Suppressor macrophage treated with lipopolysaccharide for 1 hour (primary cell): ENCODE measurements around the gene BTBD9.

Experiments
- DNase-seq, 3 donors: peaks; one replicate each; pipeline ENCODE4 v3.0.0-alpha.2; 2020 to 2022

BTBD9 gene

DNA sequence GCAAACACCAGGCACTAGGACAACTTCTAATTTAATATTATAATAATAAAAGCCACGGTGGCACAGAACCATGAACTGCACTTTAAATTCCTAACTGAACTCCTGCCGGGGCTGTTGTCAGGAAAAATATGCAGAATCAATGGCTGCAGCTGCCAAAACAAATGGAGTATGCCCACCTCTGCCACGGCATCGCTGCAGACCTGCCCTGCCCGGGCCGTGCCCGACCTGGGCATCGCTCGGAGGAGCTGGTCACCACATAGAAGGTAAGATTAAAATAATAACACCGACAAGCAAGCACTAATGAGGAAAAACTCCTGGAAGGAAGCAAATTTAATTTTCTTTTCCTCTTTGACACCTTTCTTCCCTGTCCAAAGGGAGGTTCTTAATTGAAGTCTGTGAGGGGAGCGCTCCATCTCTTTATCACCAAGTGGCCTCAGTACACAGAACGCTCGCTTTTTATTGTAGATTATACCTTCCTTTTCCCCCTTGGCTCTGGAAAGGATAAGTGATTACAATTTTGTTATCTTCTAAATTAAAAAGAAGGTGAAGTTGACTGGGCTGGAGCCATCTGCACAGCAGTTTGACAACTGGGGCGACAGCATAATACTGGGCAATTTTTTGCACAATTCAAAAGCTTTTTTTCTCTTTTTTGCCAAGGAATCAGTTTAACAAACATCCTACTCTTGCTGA lies 468.9 kb downstream of the BTBD9 start:
- no peak for DNase-seq

DNA sequence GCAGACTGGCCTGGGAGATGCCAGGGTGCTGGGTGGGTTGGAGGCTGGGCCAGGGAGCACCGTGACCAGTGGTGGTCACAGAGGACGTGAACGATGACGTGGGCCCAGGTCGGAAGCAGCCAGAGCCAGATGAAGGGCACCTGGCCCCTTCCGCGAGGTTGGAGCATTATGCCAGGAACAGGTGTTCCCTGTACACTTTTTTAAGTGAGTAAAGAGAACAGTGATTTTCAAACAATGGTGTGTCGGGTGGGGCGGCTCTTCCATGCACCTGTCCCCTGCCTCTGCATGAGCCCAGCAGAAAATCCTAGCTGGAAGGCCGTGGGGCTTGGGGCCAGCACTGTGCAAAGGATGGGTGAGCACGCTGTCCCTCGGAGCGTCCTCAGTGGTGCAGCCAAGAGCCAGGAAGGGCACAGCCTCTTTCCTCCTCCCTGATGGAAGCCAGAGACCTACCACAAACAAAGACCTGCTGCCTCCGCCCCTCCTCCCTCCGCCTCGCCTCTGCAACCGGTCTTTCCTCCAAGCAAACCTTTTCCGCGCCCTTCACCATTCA lies 469.7 kb downstream of the BTBD9 start:
- DNase-seq = no peak

DNA sequence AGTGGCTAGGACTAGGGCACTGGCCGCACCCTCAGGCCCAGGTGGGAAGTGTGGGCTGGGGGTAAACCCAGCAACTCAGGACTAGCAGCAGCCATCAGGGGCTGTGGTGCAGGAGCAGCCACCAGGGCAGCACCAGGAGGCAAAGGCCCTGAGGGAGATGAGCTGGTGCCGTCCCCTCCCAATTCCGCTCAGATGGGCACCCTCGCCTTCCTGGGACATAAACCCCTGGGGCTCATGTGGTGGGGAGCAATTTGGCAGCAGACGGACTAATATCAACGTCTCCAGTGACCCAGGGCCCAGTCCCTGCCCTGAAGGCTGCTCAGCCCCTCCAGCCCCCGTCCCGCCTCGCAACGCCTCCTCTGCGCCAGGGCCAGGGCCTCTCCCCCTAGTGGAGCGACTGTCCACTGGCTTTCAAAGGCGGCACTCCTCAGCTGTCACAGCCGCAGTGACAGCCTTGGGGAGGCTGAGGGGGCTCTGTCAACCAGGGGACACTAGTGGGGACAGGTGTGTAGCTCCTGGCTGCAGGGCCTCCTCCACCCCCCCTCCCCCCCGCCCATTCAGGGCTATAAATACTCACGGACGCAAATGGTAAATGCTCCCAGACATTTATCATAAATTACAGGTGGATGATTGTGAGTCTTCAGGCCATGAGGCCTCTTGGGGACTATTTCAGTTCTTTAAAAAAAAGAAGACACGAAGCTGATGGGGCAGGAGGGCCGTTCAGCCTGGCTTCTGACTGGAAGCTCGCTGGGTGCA lies 470.3 kb downstream of the BTBD9 start:
- DNase-seq = no peak

DNA sequence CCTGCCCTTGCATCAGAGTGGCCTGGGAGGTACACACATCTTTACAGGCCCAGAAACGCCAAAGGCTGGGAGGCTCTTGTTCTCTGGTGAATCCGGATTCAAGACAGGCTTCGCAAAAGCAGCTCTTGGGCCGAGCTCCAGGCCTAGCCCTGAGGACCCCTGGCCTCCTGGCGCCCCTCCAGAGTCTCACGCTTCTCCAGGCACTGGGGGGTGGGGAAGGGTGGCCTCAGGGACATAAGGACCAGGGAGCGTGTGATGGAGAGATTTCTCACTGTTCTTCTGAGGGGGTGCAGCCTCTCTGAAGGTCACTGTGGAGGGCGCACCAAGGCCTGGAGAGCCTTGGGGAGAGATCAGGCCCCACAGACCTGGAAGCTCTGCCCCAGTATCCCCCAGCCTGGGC lies 471.0 kb downstream of the BTBD9 start:
- no peak for DNase-seq

DNA sequence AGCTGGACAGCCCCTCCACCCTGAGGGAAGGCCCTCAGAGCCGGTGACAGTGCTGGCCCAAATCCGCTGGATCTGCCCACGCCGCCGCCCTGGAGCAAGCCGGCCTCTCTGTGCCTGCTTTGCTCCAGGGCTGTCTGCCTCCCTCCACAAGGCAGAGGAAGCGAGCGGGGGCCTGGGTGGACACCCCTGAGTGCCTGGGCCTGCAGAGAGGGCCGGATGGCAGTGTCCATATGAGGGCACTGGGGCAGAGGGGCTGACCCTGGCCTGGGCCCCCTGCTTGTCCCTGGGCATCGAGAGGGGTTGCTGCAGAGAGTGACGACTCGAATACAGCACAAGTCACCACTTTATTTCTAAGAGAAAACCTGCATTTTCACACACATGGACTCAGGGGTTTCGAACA lies 471.6 kb downstream of the BTBD9 start:
- DNase-seq = no peak

DNA sequence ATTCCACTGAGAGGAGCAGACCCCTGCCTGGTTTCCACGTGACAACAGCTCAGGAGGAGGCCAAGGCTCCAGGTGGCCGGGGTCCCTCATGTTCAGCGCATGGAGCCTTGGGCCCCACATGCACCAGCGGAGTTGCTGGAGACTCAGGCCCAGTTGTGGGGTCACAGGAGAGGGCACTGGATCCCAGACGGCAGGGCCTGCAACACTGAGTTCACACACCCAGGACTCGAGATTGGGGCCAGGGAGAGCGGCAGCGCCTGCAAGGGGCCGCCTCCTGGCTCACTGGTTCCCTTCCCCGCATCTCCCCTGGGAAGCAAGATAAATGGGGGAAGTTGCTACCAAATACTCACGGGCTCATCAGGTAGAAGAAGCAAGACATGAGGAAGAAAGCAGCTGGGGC lies 472.1 kb downstream of the BTBD9 start:
- DNase-seq = no peak

DNA sequence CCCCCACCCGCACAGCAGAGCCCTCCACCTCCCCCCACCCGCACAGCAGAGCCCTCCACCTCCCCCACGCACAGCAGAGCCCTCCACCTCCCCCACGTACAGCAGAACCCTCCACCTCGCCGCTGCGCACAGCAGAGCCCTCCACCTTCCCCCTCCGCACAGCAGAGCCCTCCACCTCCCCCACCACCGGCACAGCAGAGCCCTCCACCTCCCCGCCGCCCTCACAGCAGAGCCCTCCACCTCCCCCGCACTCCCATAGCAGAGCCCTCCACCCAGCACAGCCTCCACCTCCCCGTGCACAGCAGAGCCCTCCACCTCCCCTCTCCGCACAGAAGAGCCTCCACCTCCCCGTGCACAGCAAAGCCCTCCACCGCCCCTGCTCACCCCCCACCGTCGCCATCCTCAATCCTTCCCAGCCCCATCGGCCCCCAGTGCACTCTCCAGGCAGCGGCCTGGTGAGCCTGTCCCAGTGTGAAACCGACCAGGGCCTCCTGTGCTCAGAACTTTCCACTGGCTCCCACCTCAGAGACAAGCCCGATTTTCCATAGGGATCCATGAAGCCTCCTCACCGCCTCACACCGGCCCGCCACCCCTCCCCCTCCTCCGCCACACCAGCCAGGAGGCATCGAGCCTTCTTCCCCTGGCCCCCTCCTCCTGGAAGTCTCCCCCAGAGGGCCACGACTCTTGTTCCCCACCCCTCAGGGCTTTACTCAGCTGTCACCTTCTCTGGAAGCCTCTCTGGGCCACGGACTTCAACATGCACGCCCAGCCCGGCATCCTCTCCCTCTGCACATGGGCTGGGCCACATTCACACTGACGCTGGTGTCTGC lies 473.1 kb downstream of the BTBD9 start:
- no peak for DNase-seq

DNA sequence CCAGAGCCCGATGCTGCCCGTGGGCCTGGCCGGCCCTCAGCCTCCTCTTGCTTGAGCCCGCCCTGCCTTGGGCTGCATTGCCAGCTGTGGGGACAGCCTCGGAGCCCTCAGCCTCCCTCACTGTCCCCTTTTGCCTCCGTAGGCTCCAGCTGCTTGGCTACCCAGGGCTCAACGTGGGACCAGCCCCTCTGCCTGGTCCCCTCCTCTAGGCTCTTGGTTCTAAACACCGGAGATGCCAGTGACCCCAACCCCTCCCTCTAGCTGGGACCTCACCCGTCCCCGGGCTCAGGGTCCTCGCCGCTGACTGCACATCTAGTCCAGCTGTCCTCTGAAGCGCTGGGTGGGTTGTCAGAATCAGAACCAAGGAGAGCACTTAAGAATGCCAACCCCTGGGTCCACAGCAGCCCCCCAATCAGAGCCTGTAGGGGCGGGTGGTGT lies 475.0 kb downstream of the BTBD9 start:
- DNase-seq = no peak

DNA sequence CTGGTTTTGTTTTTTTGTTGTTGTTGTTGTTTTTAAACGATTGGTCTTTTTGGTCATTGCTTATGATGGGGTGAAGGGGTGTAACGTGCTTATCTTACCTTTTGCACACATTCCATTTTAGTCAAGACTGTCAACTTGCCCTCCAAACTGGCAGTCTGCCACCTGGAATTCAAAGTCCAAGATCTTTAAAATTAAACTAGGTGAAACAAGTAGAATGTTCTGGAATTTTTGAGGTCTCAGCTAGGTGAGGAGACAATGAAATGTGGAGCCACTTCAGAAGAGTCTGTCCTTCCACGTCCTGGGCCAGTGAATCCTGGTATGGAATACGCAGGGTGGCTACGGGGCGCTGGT lies 475.6 kb downstream of the BTBD9 start:
- DNase-seq = no peak

DNA sequence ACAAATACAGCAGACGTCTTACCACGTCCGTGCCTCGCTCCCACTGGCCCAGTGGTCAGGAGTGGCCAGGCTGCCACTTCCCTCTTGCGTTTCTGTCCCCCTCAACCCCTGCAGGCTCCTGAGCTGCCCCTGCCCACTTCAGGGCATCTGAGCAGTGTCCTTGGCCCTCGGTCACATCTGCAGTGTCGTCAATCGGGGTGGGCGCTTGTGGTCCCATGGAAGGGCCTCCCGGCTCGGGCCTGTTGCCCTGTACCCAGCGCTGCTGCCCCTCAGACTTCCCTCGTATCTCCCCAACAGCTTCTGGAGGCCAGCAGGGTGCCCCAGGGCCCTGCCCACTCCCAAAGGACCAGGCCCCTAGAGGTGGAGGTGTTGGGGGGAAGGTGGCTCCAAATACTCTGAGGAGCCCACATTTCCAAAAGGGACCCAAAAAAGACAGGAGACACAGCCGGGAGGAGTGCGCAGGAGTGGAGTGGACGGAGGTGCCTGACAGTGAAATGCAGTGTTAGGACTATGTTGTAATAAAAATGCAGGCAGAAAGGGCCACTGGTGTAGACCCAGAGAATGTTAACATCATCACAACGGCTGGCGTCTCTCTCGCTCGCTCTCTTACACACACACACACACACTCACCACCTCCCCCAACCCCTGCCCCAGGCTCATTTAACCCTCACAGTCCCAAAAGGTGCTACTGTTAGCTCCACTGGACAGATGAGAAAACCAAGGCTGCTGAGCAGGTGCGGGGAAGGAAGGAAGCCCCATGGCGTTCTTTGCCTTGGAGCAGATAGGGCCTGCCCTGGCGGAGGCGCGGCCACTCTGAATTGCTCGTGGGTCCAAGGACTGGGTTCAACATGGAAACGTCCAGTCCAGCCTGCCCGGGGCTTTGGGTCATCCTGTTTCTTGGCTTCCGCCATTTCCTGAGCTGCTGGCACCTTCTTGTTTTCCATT lies 476.3 kb downstream of the BTBD9 start:
- no peak for DNase-seq

DNA sequence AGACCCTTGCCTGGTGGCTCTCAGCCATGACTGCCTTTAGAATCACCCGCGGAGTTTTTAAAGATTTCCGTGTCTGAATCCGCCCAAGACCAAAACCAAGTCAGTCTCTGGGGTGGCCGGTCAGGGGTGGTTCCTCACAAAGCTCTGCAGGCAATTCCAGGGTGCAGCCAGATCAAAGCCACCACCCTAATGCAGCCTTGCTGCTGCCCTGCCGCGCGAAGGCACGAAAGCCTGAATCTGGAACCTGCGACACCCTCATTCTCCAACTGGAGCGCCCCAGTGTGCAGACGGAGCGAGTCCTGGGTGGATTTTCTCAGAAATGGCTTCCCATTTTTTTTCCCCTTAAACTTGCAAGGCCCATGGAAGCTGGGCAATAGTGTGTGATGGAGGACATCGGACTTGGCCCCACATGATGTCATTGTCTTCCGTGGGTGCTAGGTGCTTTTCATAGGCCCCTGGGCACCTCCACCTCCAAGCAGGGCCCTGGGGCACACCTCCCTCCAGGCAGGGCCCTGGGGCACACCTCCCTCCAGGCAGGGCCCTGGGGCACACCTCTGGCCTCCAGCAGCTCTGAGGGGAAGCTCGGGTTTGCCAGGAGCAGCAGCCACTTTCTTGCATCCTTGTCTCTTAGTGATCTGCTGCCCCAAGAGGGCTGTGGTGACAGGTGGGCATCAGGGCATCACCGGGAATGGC lies 477.1 kb downstream of the BTBD9 start:
- DNase-seq = no peak

DNA sequence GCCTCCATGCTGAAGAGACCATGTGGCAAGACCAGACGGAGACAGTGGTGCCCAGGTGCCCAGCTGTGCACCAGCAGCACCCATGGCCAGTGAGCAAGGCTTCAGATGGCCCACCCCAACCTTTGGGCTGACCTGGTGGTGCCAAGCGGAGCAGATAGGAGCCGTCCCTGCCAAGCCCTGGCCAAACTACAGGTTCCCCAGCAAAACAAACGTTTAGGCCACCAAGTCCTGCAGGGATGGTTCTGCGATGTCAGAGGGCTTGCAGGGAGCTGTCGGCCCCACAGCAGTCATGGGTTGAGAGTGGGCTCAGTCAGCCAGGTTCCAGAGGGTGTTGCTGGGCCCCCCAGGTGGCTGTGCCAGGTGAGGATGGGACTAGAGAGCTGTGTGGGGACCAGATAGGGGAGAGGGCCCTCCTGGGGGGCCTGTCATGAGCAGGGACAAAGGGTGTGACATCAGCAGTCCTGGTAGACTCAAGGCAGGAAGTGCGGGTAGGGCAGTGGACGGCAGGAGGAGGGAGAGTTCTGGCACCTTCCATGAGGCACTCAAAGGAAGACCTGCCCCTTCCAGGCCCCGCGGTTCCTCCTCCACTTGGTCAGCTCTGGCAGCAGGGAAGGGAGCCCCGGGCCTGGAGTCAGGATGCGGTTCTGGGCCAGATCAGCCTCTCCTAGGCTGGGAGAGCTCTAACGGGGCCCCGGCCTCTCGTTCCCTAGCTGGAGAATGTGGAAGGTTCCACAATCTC lies 477.8 kb downstream of the BTBD9 start:
- DNase-seq = no peak

DNA sequence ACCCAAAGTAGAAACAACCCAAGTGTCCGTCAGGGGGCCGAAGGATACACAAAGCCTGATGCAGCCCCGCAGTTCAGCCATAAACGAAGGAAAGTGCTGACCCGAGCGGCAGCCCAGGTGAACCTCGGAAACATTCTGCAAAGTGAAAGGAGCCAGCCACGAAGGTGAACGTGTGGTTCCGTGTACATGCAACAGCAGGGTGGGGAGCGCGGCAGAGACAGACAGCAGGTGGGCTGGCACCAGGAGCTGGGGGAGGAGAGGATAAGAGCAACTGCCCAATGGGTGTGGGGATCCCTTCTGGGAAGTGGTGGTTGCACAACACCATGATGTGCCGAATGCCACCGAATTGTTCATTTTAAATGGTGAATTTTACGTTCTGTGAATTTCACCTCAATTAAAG lies 478.4 kb downstream of the BTBD9 start:
- DNase-seq = no peak

DNA sequence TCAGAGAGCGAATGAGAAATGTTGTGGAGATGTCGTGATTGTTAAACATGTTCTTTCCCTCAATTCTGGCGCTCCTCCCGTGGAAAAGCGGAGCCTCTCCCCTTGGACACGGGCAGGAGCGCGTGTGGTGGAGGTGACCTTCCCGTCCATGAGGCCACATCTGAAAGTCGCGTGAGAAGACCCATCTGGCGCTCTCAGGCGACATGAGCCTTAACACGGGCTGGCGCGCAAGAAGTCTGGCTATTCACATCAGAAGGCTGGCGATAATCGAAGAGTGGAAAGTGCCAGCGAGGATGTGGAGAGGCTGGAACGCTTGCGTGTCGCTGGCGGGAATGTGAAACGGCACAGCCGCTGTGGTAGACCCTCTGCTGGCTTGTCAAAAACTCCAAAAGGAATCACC lies 478.9 kb downstream of the BTBD9 start:
- DNase-seq = no peak

DNA sequence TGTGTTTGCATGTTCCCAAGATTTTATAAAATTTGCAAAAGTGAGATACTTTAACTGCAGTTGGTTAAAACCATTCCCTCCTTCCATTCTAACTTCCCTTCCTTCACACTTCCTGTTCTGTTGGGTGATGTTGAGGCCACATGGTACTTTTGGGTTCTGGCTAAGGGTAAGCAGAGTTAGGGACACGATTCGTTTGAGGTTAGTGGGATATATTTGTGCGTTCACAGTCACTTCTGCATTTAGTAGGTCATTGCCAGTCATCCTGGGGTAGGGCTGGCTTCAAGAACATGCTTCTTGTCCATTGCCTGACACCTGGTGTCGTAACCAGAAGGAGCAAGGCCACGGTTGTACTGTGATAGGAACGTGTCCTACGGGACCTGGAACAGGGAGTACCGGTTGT lies 480.1 kb downstream of the BTBD9 start:
- peak; percentile 8 to 48 (median 11) for DNase-seq

DNA sequence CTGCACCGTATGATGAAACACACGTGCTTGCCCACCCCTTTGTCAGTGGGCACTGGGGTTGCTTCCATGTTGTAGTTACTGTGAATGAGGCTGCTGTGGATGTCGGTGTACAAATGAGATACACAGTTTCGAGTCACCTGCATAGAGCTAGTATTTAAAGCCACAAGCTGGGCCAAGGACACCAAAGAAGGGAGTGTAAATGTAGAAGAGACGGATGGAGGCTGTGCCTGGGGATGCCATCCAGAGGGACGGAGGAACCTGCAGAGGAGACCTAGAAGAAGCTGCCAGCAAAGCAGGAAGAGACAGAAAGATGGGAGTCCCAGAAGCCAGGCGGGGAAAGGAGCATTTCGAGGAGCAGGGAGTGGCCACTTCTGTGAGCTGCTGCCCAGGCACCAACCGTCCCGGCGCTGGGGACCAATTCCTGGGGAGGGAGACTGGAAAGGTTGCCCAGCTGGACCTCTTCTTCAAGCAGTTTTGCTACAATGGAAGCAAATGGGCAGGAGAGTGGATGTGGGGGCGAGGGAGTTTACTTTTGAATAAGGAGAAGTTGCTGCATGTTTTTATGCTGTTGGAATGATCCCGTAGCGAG lies 480.9 kb downstream of the BTBD9 start:
- DNase-seq = no peak

DNA sequence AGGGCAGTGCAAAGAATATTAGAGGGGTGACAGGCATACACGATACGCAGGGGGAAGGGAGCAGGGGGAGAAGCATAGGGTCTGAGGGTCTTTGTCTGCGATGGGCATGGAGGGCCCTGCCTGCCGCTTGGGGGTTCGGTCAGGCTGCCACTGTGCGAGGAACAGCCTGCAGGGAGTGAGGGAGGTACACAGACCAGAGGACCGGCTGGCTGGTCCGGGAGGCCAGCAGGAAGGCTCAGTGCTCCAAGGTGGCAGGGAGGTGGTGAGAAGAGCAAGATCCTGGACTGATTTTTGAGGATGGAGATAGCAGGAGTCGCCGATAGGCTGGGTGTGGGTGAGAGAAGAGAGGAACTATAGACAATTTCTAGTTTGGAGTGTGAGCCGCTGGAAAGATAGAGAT lies 481.8 kb downstream of the BTBD9 start:
- DNase-seq = no peak

DNA sequence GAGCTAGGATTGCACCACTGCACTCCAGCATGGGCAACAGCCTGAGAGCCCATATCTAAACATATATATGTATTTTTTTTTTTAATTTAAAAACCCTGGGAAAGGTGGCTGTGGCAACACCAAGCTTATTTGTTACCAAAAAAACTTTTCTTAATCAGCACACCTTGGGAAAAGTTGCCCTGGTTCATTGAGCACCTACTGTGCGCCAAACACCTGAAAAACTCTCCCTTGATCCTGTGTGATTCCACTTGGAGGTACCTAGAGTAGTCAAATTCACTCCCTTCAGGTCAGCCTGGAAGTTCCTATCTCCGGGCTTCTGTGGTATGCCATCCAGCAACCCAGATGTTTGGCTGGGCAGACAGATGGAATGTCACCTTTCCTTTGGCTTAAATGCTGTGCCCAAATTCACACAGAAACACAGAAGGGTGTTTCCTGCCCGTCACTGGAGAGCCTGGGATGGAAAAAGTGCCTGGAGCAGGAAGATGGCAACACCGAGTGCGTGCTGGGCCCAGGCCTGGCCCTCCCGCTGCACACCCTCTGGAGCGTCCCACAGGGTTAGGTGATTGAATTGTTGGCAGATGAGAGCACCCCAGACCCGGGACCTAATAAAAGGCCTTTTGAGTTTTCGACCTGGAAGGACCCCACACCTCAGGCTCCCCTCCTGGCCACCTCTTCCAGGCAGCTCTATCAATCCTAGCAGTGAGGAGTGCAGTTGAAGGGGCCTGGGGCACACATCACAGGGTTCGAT lies 482.7 kb downstream of the BTBD9 start:
- DNase-seq = no peak

DNA sequence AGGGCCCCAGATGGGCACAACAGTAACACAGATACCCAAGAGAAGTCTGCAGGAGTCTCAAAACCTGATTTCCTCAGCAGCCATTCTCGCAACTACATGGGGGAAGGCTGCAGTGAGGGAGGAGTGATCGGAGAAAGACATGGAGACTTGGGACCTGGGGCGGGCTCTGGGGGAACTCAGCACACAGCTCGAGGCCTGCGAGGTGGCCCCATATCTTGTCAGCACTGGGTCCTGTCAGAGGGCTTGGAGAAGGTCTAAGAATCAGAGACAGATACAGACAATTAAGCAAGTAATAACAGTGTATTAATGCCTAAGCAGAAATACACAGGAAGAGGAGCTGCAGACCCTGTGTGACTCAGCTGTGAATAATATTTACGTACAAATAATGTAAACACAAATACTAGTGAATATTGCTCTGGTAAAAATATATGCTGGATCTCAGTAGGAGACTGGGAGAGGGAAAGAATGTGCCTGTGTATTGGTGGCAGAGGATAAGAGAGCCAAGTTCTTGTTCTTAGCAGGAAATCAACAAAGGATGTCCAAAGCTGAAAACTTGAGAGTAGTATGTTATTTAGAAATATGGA lies 484.0 kb downstream of the BTBD9 start:
- DNase-seq = no peak
